Smooth muscle cell (in vitro differentiated cells): ENCODE data around the gene HEATR5B. TPM values are rescaled to one million over a fixed set of nuclear protein-coding genes. Genes with fewer than 3 reads are reported as not detected.

ENCODE experiments used
- DNase-seq: peaks from one replicate; lab custom pipeline; 2025; ENCODE audit not compliant: unreplicated experiment; lab: John Stamatoyannopoulos, UW
- H2AFZ ChIP-seq: fragments of 200-600 bp; sonication (generic); 2 replicates; pipeline ENCODE4 v1.6.0; 2016; ENCODE audit warnings: antibody characterized with exemption, low read depth, mild to moderate bottlenecking
- H3F3A ChIP-seq: fragments of 200-600 bp; sonication (generic); 2 replicates; pipeline ENCODE4 v1.6.0; 2017; ENCODE audit warnings: antibody characterized with exemption, low read depth
- H3K27ac ChIP-seq: fragments of 200-600 bp; sonication (generic); 2 replicates; pipeline ENCODE4 v1.5.1; 2016; ENCODE audit warnings: low read depth, mild to moderate bottlenecking
- H3K27me3 ChIP-seq: fragments of 200-600 bp; sonication (generic); 2 replicates; pipeline ENCODE4 v1.6.1; 2016; ENCODE audit warnings: low read depth, mild to moderate bottlenecking
- H3K36me3 ChIP-seq: fragments of 200-600 bp; sonication (generic); 2 replicates; pipeline ENCODE4 v1.5.1; 2016; ENCODE audit warnings: low read depth
- H3K4me1 ChIP-seq: fragments of 200-600 bp; sonication (generic); 2 replicates; pipeline ENCODE4 v1.5.1; 2016; ENCODE audit warnings: low read depth
- H3K4me2 ChIP-seq: fragments of 200-600 bp; sonication (generic); 2 replicates; pipeline ENCODE4 v1.6.0; 2016; ENCODE audit warnings: mild to moderate bottlenecking
- H3K4me3 ChIP-seq: fragments of 200-600 bp; sonication (generic); 2 replicates; pipeline ENCODE4 v1.5.1; 2016; ENCODE audit warnings: mild to moderate bottlenecking
- H3K79me2 ChIP-seq: fragments of 200-600 bp; sonication (generic); 2 replicates; pipeline ENCODE4 v1.6.0; 2016; ENCODE audit warnings: low read depth, mild to moderate bottlenecking
- H3K9ac ChIP-seq: fragments of 200-600 bp; sonication (generic); 2 replicates; pipeline ENCODE4 v1.6.0; 2016; ENCODE audit warnings: low read depth
- H3K9me3 ChIP-seq: fragments of 200-600 bp; sonication (generic); replicated peaks from 2 replicates; pipeline ENCODE4 v1.5.1; 2016; ENCODE audit warnings: low read depth
- H4K20me1 ChIP-seq: fragments of 200-600 bp; sonication (generic); 2 replicates; pipeline ENCODE4 v1.6.0; 2016; ENCODE audit warnings: low read depth
- CTCF ChIP-seq: fragments of 200-600 bp; sonication (generic); IDR thresholded peaks from 2 replicates; pipeline ENCODE4 v1.5.1; 2017; ENCODE audit warnings: borderline replicate concordance, mild to moderate bottlenecking, antibody characterized with exemption; ENCODE audit not compliant: insufficient read depth, poor library complexity, severe bottlenecking
- WGBS: methylation state at CpG from one replicate; pipeline ENCODE4 v1.1.7; 2016; ENCODE audit warnings: low lambda C conversion rate; 5-methylcytosine and 5-hydroxymethylcytosine counted together
- polyA plus RNA-seq: library from polyadenylated mRNA; unstranded; fragments of >200 nt; fragmentation: Nextera tagmentation; extraction: Ambion mirVana; gene quantifications from 2 replicates; pipeline ENCODE4 v1.2.1, GENCODE V29; 2016
- total RNA-seq: library from RNA; depleted of rRNA; stranded (reverse); fragments of >200 nt; gene quantifications from 2 replicates; pipeline ENCODE4 v1.2.3, GENCODE V29; 2014

Gene HEATR5B
- total and polyA plus RNA-seq, 2 experiments from 2014 or later: 4.4 to 14.7 TPM

DNA sequence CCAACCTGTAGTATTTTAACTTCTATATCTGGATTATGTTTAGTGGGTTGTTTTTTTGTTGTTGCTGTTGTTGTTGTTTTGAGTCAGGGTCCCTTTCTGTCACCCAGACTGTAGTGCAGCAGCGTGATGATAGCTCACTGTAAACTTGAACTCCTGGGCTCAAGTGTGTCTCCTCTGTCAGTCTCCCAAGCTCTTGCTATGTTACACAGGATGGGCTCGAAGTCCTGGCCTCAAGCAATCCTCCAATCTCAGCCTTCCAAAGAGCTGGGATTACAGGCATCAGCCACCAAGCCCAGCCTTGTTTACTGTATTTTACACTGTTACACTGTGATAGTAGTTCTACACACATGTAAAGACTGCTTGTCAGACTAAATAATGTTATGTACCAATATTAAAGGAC lies 108.1 kb downstream of the HEATR5B start:
- 74% methylated on average over 2 of the region's 2 CpGs for WGBS
- no peaks in the 10 kb centered on the region for H3K9me3 ChIP-seq
- no peak for TF ChIP-seq CTCF

DNA sequence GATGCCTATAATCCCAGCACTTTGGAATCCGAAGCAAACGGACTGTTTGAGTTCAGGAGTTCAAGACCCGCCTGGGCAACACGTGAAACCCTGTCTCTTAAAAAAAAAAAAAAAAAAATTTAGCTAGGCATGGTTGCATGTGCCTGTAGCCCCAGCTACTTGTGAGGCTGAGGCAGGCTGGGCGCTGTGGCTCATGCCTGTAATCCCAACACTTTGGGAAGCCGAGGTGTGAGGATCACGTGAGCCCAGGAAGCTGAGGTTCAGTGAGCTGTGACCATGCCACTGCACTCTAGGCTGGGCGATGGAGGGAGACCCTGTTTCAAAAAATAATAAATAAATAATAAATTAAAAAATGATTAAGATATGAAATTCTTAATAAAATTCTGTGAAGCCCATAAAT lies 108.9 kb downstream of the HEATR5B start:
- Histone ChIP-seq H3F3A (no peaks in the 10 kb centered on the region), H3K27ac (no peak overlapping the region), H2AFZ (no peak overlapping the region), H3K4me2 (no peak overlapping the region), H3K9me3 (no peaks in the 10 kb centered on the region), H3K27me3 (no peaks in the 10 kb centered on the region), H3K4me1 (no peaks in the 10 kb centered on the region), H3K4me3 (no peak overlapping the region), H3K9ac (no peak overlapping the region), H3K79me2 (no peaks in the 10 kb centered on the region), H4K20me1 (no peaks in the 10 kb centered on the region), H3K36me3 (no peaks in the 10 kb centered on the region)
- DNase-seq: no peak
- no peak for TF ChIP-seq CTCF
- WGBS: 95% methylated on average over 8 of the region's 8 CpGs

More for the DNA sequence above, 108.1 kb downstream of the HEATR5B start:
- H2AFZ ChIP-seq: no peak overlapping the region
- no peaks in the 10 kb centered on the region for H3K36me3 ChIP-seq
- no peak overlapping the region for H3K4me2 ChIP-seq
- DNase-seq: no peak
- no peaks in the 10 kb centered on the region for H3K79me2 ChIP-seq
- no peak overlapping the region for H3K9ac ChIP-seq
- no peaks in the 10 kb centered on the region for H3K4me1 ChIP-seq
- no peaks in the 10 kb centered on the region for H3F3A ChIP-seq
- no peaks in the 10 kb centered on the region for H4K20me1 ChIP-seq
- no peak overlapping the region for H3K27ac ChIP-seq
- H3K4me3 ChIP-seq: no peak overlapping the region
- no peaks in the 10 kb centered on the region for H3K27me3 ChIP-seq

DNA sequence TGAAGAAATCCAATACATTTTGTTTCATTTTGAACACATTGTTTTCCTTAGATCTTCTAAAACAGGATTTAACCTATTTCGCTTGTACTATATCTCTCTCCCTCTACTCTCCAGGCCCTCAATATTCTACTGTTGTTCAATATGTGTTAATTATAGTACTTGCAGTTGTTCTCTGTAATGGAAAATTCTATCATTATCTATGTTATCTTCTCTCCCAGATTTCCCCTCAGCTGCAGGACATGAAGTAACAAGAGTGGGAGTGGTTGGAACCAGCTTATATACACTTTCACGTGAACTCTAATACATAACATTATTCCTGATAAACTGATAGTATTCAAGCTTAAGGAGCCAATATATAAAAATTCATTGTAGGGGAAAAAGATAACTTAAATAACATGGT lies 110.9 kb downstream of the HEATR5B start:
- Histone ChIP-seq H3K79me2 (no peaks in the 10 kb centered on the region), H3K27me3 (no peaks in the 10 kb centered on the region), H3K9ac (no peak overlapping the region), H3K4me1 (no peaks in the 10 kb centered on the region), H4K20me1 (no peaks in the 10 kb centered on the region), H3K27ac (no peak overlapping the region), H3K9me3 (no peaks in the 10 kb centered on the region), H3F3A (no peaks in the 10 kb centered on the region), H3K4me3 (no peak overlapping the region), H3K36me3 (no peaks in the 10 kb centered on the region), H2AFZ (no peak overlapping the region), H3K4me2 (no peak overlapping the region)
- no peak for DNase-seq
- TF ChIP-seq CTCF: no peak
- 67% methylated on average over 2 of the region's 2 CpGs for WGBS

GRCh38 chr2:36971990-36972389 lies 112.2 kb downstream of the HEATR5B start:
- no peak overlapping the region for H3K27ac ChIP-seq
- H3K4me2 ChIP-seq: no peak overlapping the region
- no peaks in the 10 kb centered on the region for H3K27me3 ChIP-seq
- no peaks in the 10 kb centered on the region for H3F3A ChIP-seq
- no peak for TF ChIP-seq CTCF
- H3K79me2 ChIP-seq: no peaks in the 10 kb centered on the region
- no peaks in the 10 kb centered on the region for H3K9me3 ChIP-seq
- H4K20me1 ChIP-seq: no peaks in the 10 kb centered on the region
- no peaks in the 10 kb centered on the region for H3K36me3 ChIP-seq
- no peak overlapping the region for H3K4me3 ChIP-seq
- H3K9ac ChIP-seq: no peak overlapping the region
- H3K4me1 ChIP-seq: peaks cover 7% of the 10 kb centered on the region
- no peak overlapping the region for H2AFZ ChIP-seq
- DNase-seq: no peak
